ENCODE data around the gene PHOSPHO1. TPM values are rescaled to one million over a fixed set of nuclear protein-coding genes. Genes with fewer than 3 reads are reported as not detected.
A peak's percentile ranks its signal among the peaks of the same experiment; 100 is the strongest.

Gene PHOSPHO1
- total RNA-seq, 1 experiment from 2014 or later: 0.48 TPM

GRCh38 chr17:49260011-49260816 lies 29.6 kb upstream of the PHOSPHO1 start:
- CTCF ChIA-PET: interaction anchor here (0.6 to 1.7 kb wide), 7 partner anchors 31 to 296 kb away, joined by 3 to 16 read pairs (median 3); no protein-coding TSS in a partner anchor
- Histone ChIP-seq H3K4me1 (no peaks in the 10 kb centered on the region), H3K27me3 (replicated peaks; ENCODE audit: control insufficient read depth, insufficient read depth, low read length) (no peaks in the 10 kb centered on the region), H3K9me3 (no peaks in the 10 kb centered on the region), H3K4me3 (ENCODE audit: low read depth, low read length) (peak overlapping the region; percentile 40), H3K36me3 (ENCODE audit: control insufficient read depth, insufficient read depth, low read length) (no peaks in the 10 kb centered on the region)
- POLR2A ChIA-PET: interaction anchor here (0.5 kb wide), 1 partner anchor 246 kb away, joined by 3 read pairs; no protein-coding TSS in a partner anchor
- Mint-ChIP-seq H3K4me1 (ENCODE audit: low read depth, unreplicated experiment) (no peaks in the 10 kb centered on the region), H3K27ac (ENCODE audit: unreplicated experiment) (peak overlapping the region; percentile 56), H3K36me3 (ENCODE audit: insufficient read depth, unreplicated experiment) (no peaks in the 10 kb centered on the region), H3K4me3 (ENCODE audit: unreplicated experiment) (peak overlapping the region; percentile 79), H3K9me3 (ENCODE audit: unreplicated experiment) (no peaks in the 10 kb centered on the region), H3K27me3 (ENCODE audit: insufficient read depth, unreplicated experiment) (no peaks in the 10 kb centered on the region)
- peak; percentile 78 to 83 for DNase-seq
- no TSS peak for BruUV-seq (replicated peaks)
- no peak for TF ChIP-seq CTCF (IDR thresholded peaks at IDR 0.05; ENCODE audit: insufficient read depth in 1 of 2, low read depth in 1 of 2, low read length in 1 of 2, severe bottlenecking in 1 of 2, unreplicated experiment in 1 of 2)
- intact Hi-C loops (cut with micrococcal nuclease; ENCODE audit: unreplicated experiment): no loop called here

GRCh38 chr17:49259663-49260010 lies 29.1 kb upstream of the PHOSPHO1 start:
- no peaks in the 10 kb centered on the region for H3K4me1 Mint-ChIP-seq (ENCODE audit: low read depth, unreplicated experiment)
- no TSS peak for BruUV-seq (replicated peaks)
- intact Hi-C loops (cut with micrococcal nuclease; ENCODE audit: unreplicated experiment): no loop called here

GRCh38 chr17:49258394-49258793 lies 27.8 kb upstream of the PHOSPHO1 start:
- no peak overlapping the region for H3K27ac Mint-ChIP-seq (ENCODE audit: unreplicated experiment)
- H3K9me3 Mint-ChIP-seq (ENCODE audit: unreplicated experiment): no peaks in the 10 kb centered on the region
- no peak for TF ChIP-seq CTCF (IDR thresholded peaks at IDR 0.05; ENCODE audit: insufficient read depth in 1 of 2, low read depth in 1 of 2, low read length in 1 of 2, severe bottlenecking in 1 of 2, unreplicated experiment in 1 of 2)
- no peaks in the 10 kb centered on the region for H3K9me3 ChIP-seq
- H3K36me3 Mint-ChIP-seq (ENCODE audit: insufficient read depth, unreplicated experiment): no peaks in the 10 kb centered on the region
- no peak overlapping the region for H3K4me3 Mint-ChIP-seq (ENCODE audit: unreplicated experiment)
- no peak for DNase-seq
- CTCF ChIA-PET: interaction anchor here (0.6 kb wide), 1 partner anchor 66 kb away, joined by 3 read pairs; no protein-coding TSS in a partner anchor
- no peaks in the 10 kb centered on the region for H3K36me3 ChIP-seq (ENCODE audit: control insufficient read depth, insufficient read depth, low read length)
- H3K4me1 ChIP-seq: no peaks in the 10 kb centered on the region
- no peaks in the 10 kb centered on the region for H3K4me1 Mint-ChIP-seq (ENCODE audit: low read depth, unreplicated experiment)
- no peaks in the 10 kb centered on the region for H3K27me3 ChIP-seq (replicated peaks; ENCODE audit: control insufficient read depth, insufficient read depth, low read length)
- intact Hi-C loops (cut with micrococcal nuclease; ENCODE audit: unreplicated experiment): no loop called here
- no peak overlapping the region for H3K4me3 ChIP-seq (ENCODE audit: low read depth, low read length)
- H3K27me3 Mint-ChIP-seq (ENCODE audit: insufficient read depth, unreplicated experiment): no peaks in the 10 kb centered on the region
- BruUV-seq (replicated peaks): no TSS peak
- POLR2A ChIA-PET: interaction anchor here (0.7 kb wide), 1 partner anchor 23 kb away, joined by 5 read pairs; no protein-coding TSS in a partner anchor

More at GRCh38 chr17:49259663-49260010, 29.1 kb upstream of the PHOSPHO1 start:
- Mint-ChIP-seq H3K36me3 (ENCODE audit: insufficient read depth, unreplicated experiment) (no peaks in the 10 kb centered on the region), H3K4me3 (ENCODE audit: unreplicated experiment) (peak overlapping the region; percentile 79), H3K9me3 (ENCODE audit: unreplicated experiment) (no peaks in the 10 kb centered on the region), H3K27me3 (ENCODE audit: insufficient read depth, unreplicated experiment) (no peaks in the 10 kb centered on the region), H3K27ac (ENCODE audit: unreplicated experiment) (peak overlapping the region; percentile 56)
- H3K4me1 ChIP-seq: no peaks in the 10 kb centered on the region
- POLR2A ChIA-PET: interaction anchor here (0.5 kb wide), 1 partner anchor 247 kb away, joined by 3 read pairs; no protein-coding TSS in a partner anchor
- TF ChIP-seq CTCF (IDR thresholded peaks at IDR 0.05; ENCODE audit: insufficient read depth in 1 of 2, low read depth in 1 of 2, low read length in 1 of 2, severe bottlenecking in 1 of 2, unreplicated experiment in 1 of 2): no peak
- no peak for DNase-seq
- H3K27me3 ChIP-seq (replicated peaks; ENCODE audit: control insufficient read depth, insufficient read depth, low read length): no peaks in the 10 kb centered on the region
- H3K9me3 ChIP-seq: no peaks in the 10 kb centered on the region
- H3K4me3 ChIP-seq (ENCODE audit: low read depth, low read length): peak overlapping the region; percentile 40
- no peaks in the 10 kb centered on the region for H3K36me3 ChIP-seq (ENCODE audit: control insufficient read depth, insufficient read depth, low read length)
- CTCF ChIA-PET: interaction anchor here (0.6 to 1.7 kb wide), 5 partner anchors 31 to 297 kb away, joined by 3 to 16 read pairs (median 3); no protein-coding TSS in a partner anchor
